Stomach (tissue), 4 donors: ENCODE data around the gene TBPL1.

ENCODE experiments used
- POLR2A ChIP-seq, 4 donors: fragments of 450-650 bp; IDR thresholded peaks; one replicate each; pipeline ENCODE4 v1.6.1; 2016; ENCODE audit warnings: antibody characterized with exemption in 4 of 4, control low read depth in 2 of 4, mild to moderate bottlenecking in 1 of 4, moderate library complexity in 1 of 4
- TF ChIP-seq, protein P1 (sequence below), 7 experiments: fragments of 450-650 bp in 4 of 7; fragments of 200-600 bp in 3 of 7; sonication (generic) in 3 of 7; IDR thresholded peaks; one replicate each; pipeline ENCODE4 v1.5.1; 2016 to 2019; ENCODE audit warnings: antibody characterized with exemption in 7 of 7, control low read depth in 2 of 7, mild to moderate bottlenecking in 1 of 7

DNA sequence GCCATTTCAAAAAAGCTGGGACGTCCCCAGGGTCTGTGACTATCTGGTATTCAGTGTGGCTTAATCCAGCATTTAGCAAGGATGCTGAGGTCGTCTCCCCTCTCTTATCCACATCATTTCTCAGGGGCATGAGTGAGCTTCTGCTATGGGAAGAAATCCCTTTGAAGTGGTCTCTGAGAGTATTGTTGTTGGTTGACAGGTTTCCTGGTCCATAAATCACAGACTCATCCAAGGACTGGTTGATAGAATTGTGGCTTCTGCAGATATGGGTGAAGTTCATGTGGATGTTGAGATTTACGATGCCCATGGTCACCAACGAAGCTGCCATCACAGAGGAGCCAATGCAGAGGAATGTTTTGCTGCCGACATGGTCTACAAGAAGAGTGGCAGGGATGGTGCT, 75.4 kb downstream of the TBPL1 start:
- TF ChIP-seq POLR2A (IDR thresholded peaks at IDR 0.05), result no peak
- TF ChIP-seq, protein P1, sequence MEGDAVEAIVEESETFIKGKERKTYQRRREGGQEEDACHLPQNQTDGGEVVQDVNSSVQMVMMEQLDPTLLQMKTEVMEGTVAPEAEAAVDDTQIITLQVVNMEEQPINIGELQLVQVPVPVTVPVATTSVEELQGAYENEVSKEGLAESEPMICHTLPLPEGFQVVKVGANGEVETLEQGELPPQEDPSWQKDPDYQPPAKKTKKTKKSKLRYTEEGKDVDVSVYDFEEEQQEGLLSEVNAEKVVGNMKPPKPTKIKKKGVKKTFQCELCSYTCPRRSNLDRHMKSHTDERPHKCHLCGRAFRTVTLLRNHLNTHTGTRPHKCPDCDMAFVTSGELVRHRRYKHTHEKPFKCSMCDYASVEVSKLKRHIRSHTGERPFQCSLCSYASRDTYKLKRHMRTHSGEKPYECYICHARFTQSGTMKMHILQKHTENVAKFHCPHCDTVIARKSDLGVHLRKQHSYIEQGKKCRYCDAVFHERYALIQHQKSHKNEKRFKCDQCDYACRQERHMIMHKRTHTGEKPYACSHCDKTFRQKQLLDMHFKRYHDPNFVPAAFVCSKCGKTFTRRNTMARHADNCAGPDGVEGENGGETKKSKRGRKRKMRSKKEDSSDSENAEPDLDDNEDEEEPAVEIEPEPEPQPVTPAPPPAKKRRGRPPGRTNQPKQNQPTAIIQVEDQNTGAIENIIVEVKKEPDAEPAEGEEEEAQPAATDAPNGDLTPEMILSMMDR (IDR thresholded peaks at IDR 0.05), result no peak
